SJSA1 (cell line): Measurements from ENCODE around the gene COL20A1. TPM values are rescaled to one million over a fixed set of nuclear protein-coding genes. Genes with fewer than 3 reads are reported as not detected.

Experiments used
- DNase-seq, 2 experiments: peaks; one replicate each; pipeline ENCODE4 v3.0.0-alpha.2; 2015 to 2020; ENCODE audit warnings: low spot score in 2 of 2, low read depth in 1 of 2
- H3K27ac ChIP-seq: fragments of 250-450 bp; sonication (Bioruptor Pico); 2 replicates; pipeline ENCODE4 v1.5.1; 2020; ENCODE audit warnings: mild to moderate bottlenecking, moderate library complexity
- H3K27me3 ChIP-seq: fragments of 250-450 bp; sonication (Bioruptor Pico); replicated peaks from 2 replicates; pipeline ENCODE4 v1.5.1; 2020; ENCODE audit warnings: mild to moderate bottlenecking, moderate library complexity
- H3K36me3 ChIP-seq: fragments of 250-450 bp; sonication (Bioruptor Pico); 2 replicates; pipeline ENCODE4 v1.5.1; 2020; ENCODE audit warnings: mild to moderate bottlenecking
- H3K4me1 ChIP-seq: fragments of 250-450 bp; sonication (Bioruptor Pico); replicated peaks from 2 replicates; pipeline ENCODE4 v1.6.1; 2021; ENCODE audit warnings: mild to moderate bottlenecking
- H3K4me3 ChIP-seq: fragments of 250-450 bp; sonication (Bioruptor Pico); 2 replicates; pipeline ENCODE4 v1.5.1; 2020; ENCODE audit warnings: mild to moderate bottlenecking
- H3K9me3 ChIP-seq: fragments of 250-450 bp; sonication (Bioruptor Pico); replicated peaks from 2 replicates; pipeline ENCODE4 v1.5.1; 2020; ENCODE audit warnings: mild to moderate bottlenecking
- total RNA-seq: library from RNA; depleted of rRNA; stranded (reverse); fragments of >200 nt; shearing (Covaris generic); gene quantifications from 2 replicates; pipeline ENCODE4 v1.2.3, GENCODE V29; 2014

Gene COL20A1
- total RNA-seq, 1 experiment from 2014 or later: not detected

GRCh38 chr20:63368151-63368550 lies 75.2 kb downstream of the COL20A1 start:
- DNase-seq: no peak
- no peaks in the 10 kb centered on the region for H3K4me1 ChIP-seq
- peaks cover 62% of the 10 kb centered on the region for H3K27me3 ChIP-seq
- H3K36me3 ChIP-seq: no peaks in the 10 kb centered on the region
- no peak overlapping the region for H3K4me3 ChIP-seq
- H3K27ac ChIP-seq: no peak overlapping the region
- no peaks in the 10 kb centered on the region for H3K9me3 ChIP-seq

GRCh38 chr20:63369024-63369530 lies 76.1 kb downstream of the COL20A1 start:
- Histone ChIP-seq H3K9me3 (no peaks in the 10 kb centered on the region), H3K27me3 (peaks cover 60% of the 10 kb centered on the region), H3K27ac (no peak overlapping the region), H3K36me3 (no peaks in the 10 kb centered on the region), H3K4me1 (no peaks in the 10 kb centered on the region), H3K4me3 (no peak overlapping the region)
- DNase-seq: no peak

- H3K4me1 ChIP-seq: no peaks in the 10 kb centered on the region
- H3K27me3 ChIP-seq: peaks cover 64% of the 10 kb centered on the region
- H3K9me3 ChIP-seq: no peaks in the 10 kb centered on the region
- DNase-seq: no peak
- H3K4me3 ChIP-seq: no peak overlapping the region
- no peak overlapping the region for H3K27ac ChIP-seq
- H3K36me3 ChIP-seq: no peaks in the 10 kb centered on the region
Measured at GRCh38 chr20:63369724-63370617, 77.0 kb downstream of the COL20A1 start.

GRCh38 chr20:63370618-63371187 lies 77.7 kb downstream of the COL20A1 start:
- Histone ChIP-seq H3K4me1 (no peaks in the 10 kb centered on the region), H3K27ac (no peak overlapping the region), H3K36me3 (no peaks in the 10 kb centered on the region), H3K9me3 (no peaks in the 10 kb centered on the region), H3K4me3 (no peak overlapping the region), H3K27me3 (peaks cover 61% of the 10 kb centered on the region)
- no peak for DNase-seq

- Histone ChIP-seq H3K4me1 (no peaks in the 10 kb centered on the region), H3K36me3 (no peaks in the 10 kb centered on the region), H3K27ac (no peak overlapping the region), H3K9me3 (no peaks in the 10 kb centered on the region), H3K4me3 (no peak overlapping the region), H3K27me3 (peaks cover 62% of the 10 kb centered on the region)
- DNase-seq: no peak
Measured at GRCh38 chr20:63371291-63371865, 78.4 kb downstream of the COL20A1 start.

- no peaks in the 10 kb centered on the region for H3K9me3 ChIP-seq
- no peaks in the 10 kb centered on the region for H3K36me3 ChIP-seq
- no peak for DNase-seq
- H3K4me3 ChIP-seq: no peak overlapping the region
- H3K27me3 ChIP-seq: peaks cover 68% of the 10 kb centered on the region
- H3K4me1 ChIP-seq: no peaks in the 10 kb centered on the region
- H3K27ac ChIP-seq: no peak overlapping the region
Measured at GRCh38 chr20:63372971-63373885, 80.2 kb downstream of the COL20A1 start.

- H3K27me3 ChIP-seq: peaks cover 70% of the 10 kb centered on the region
- H3K36me3 ChIP-seq: no peaks in the 10 kb centered on the region
- no peaks in the 10 kb centered on the region for H3K4me1 ChIP-seq
- no peak overlapping the region for H3K4me3 ChIP-seq
- H3K9me3 ChIP-seq: no peaks in the 10 kb centered on the region
- no peak overlapping the region for H3K27ac ChIP-seq
- DNase-seq: no peak
Measured at GRCh38 chr20:63373996-63374395, 81.0 kb downstream of the COL20A1 start.

- no peak overlapping the region for H3K4me3 ChIP-seq
- H3K27me3 ChIP-seq: peaks cover 65% of the 10 kb centered on the region
Measured at GRCh38 chr20:63374504-63374903, 81.5 kb downstream of the COL20A1 start.

GRCh38 chr20:63375438-63375837 lies 82.5 kb downstream of the COL20A1 start:
- Histone ChIP-seq H3K4me1 (no peaks in the 10 kb centered on the region; the same call in 1 of the 2 replicates), H3K36me3 (no peaks in the 10 kb centered on the region), H3K9me3 (no peaks in the 10 kb centered on the region; the same call in 1 of the 2 replicates), H3K4me3 (no peak overlapping the region), H3K27me3 (peaks cover 64% of the 10 kb centered on the region), H3K27ac (no peak overlapping the region)
- no peak for DNase-seq

More at GRCh38 chr20:63374504-63374903, 81.5 kb downstream of the COL20A1 start:
- no peaks in the 10 kb centered on the region for H3K36me3 ChIP-seq
- H3K9me3 ChIP-seq: no peaks in the 10 kb centered on the region
- DNase-seq: no peak
- H3K4me1 ChIP-seq: no peaks in the 10 kb centered on the region; the same call in 1 of the 2 replicates
- no peak overlapping the region for H3K27ac ChIP-seq

GRCh38 chr20:63376283-63377250 lies 83.6 kb downstream of the COL20A1 start:
- DNase-seq: no peak
- no peak overlapping the region for H3K27ac ChIP-seq
- peaks cover 55% of the 10 kb centered on the region for H3K27me3 ChIP-seq
- no peaks in the 10 kb centered on the region; the same call in 1 of the 2 replicates for H3K4me1 ChIP-seq
- no peaks in the 10 kb centered on the region for H3K36me3 ChIP-seq
- no peak overlapping the region for H3K4me3 ChIP-seq
- H3K9me3 ChIP-seq: no peaks in the 10 kb centered on the region; the same call in 1 of the 2 replicates

- no peak for DNase-seq
- Histone ChIP-seq H3K27me3 (peaks cover 57% of the 10 kb centered on the region), H3K4me3 (no peak overlapping the region), H3K9me3 (no peaks in the 10 kb centered on the region; the same call in 1 of the 2 replicates), H3K27ac (no peak overlapping the region), H3K4me1 (no peaks in the 10 kb centered on the region; the same call in 1 of the 2 replicates), H3K36me3 (no peaks in the 10 kb centered on the region)
Measured at GRCh38 chr20:63377256-63377941, 84.4 kb downstream of the COL20A1 start.

- Histone ChIP-seq H3K27me3 (peaks cover 52% of the 10 kb centered on the region), H3K4me1 (no peaks in the 10 kb centered on the region; the same call in 1 of the 2 replicates), H3K27ac (no peak overlapping the region), H3K9me3 (no peaks in the 10 kb centered on the region; the same call in 1 of the 2 replicates), H3K4me3 (no peak overlapping the region), H3K36me3 (no peaks in the 10 kb centered on the region)
- DNase-seq: no peak
Measured at GRCh38 chr20:63377951-63378381, 85.0 kb downstream of the COL20A1 start.
